Measurements from ENCODE around the gene HTRA3. TPM values are rescaled to one million over a fixed set of nuclear protein-coding genes. Genes with fewer than 3 reads are reported as not detected.

Gene HTRA3
- total and polyA plus RNA-seq, 2 experiments from 2014 or later = 6.9 to 15.7 TPM

GRCh38 chr4:8285976-8286718 is 16.6 kb downstream of the HTRA3 start:
- no peaks in the 10 kb centered on the region for H3K9me3 ChIP-seq (ENCODE audit: low read depth)
- H3K36me3 ChIP-seq = no peaks in the 10 kb centered on the region
- H3K4me3 ChIP-seq = no peak overlapping the region
- no peak overlapping the region for H3K27ac ChIP-seq
- H3K27me3 ChIP-seq = no peaks in the 10 kb centered on the region
- H3K4me1 ChIP-seq (ENCODE audit: low read depth) = no peaks in the 10 kb centered on the region
- DNase-seq (ENCODE audit: low read depth in 1 of 2, low spot score in 1 of 2) = no peak
- no peak for TF ChIP-seq CTCF (IDR thresholded peaks at IDR 0.05; ENCODE audit: low read depth, low read length)

GRCh38 chr4:8286719-8287342 is 17.3 kb downstream of the HTRA3 start:
- Histone ChIP-seq H3K4me1 (ENCODE audit: low read depth) (no peaks in the 10 kb centered on the region), H3K27me3 (no peaks in the 10 kb centered on the region), H3K36me3 (no peaks in the 10 kb centered on the region), H3K9me3 (ENCODE audit: low read depth) (no peaks in the 10 kb centered on the region), H3K27ac (no peak overlapping the region), H3K4me3 (no peak overlapping the region)
- no peak for DNase-seq (ENCODE audit: low read depth in 1 of 2, low spot score in 1 of 2)
- no peak for TF ChIP-seq CTCF (IDR thresholded peaks at IDR 0.05; ENCODE audit: low read depth, low read length)

- no peak overlapping the region for H3K27ac ChIP-seq
- DNase-seq (ENCODE audit: low read depth in 1 of 2, low spot score in 1 of 2) = no peak
- no peaks in the 10 kb centered on the region for H3K36me3 ChIP-seq
- TF ChIP-seq CTCF (IDR thresholded peaks at IDR 0.05; ENCODE audit: low read depth, low read length) = no peak
- H3K4me3 ChIP-seq = no peak overlapping the region
- no peaks in the 10 kb centered on the region for H3K4me1 ChIP-seq (ENCODE audit: low read depth)
- H3K27me3 ChIP-seq = no peaks in the 10 kb centered on the region
- H3K9me3 ChIP-seq (ENCODE audit: low read depth) = no peaks in the 10 kb centered on the region
These were observed 18.1 kb downstream of the HTRA3 start for GRCh38 chr4:8287343-8288280.

- Histone ChIP-seq H3K27me3 (no peaks in the 10 kb centered on the region), H3K36me3 (no peaks in the 10 kb centered on the region), H3K27ac (no peak overlapping the region), H3K9me3 (ENCODE audit: low read depth) (no peaks in the 10 kb centered on the region), H3K4me3 (no peak overlapping the region), H3K4me1 (ENCODE audit: low read depth) (no peaks in the 10 kb centered on the region)
- DNase-seq (ENCODE audit: low read depth in 1 of 2, low spot score in 1 of 2) = no peak
- no peak for TF ChIP-seq CTCF (IDR thresholded peaks at IDR 0.05; ENCODE audit: low read depth, low read length)
These were observed 19.7 kb downstream of the HTRA3 start for GRCh38 chr4:8289151-8289750.

GRCh38 chr4:8289956-8290700 is 20.6 kb downstream of the HTRA3 start:
- H3K36me3 ChIP-seq = no peaks in the 10 kb centered on the region
- H3K27me3 ChIP-seq = no peaks in the 10 kb centered on the region
- H3K4me3 ChIP-seq = no peak overlapping the region
- no peaks in the 10 kb centered on the region for H3K9me3 ChIP-seq (ENCODE audit: low read depth)
- no peak for DNase-seq (ENCODE audit: low read depth in 1 of 2, low spot score in 1 of 2)
- TF ChIP-seq CTCF (IDR thresholded peaks at IDR 0.05; ENCODE audit: low read depth, low read length) = no peak
- H3K4me1 ChIP-seq (ENCODE audit: low read depth) = no peaks in the 10 kb centered on the region
- H3K27ac ChIP-seq = no peak overlapping the region

Data from cardiac muscle cell (in vitro differentiated cells and primary cell).